Activated T-cell treated with anti-CD3 and anti-CD28 coated beads, Interleukin-2, amount 50 U/mL, for 72 hours (primary cell): ENCODE results near the gene ADK. TPM values are rescaled to one million over a fixed set of nuclear protein-coding genes. Genes with fewer than 3 reads are reported as not detected.
"Not testable (repeated sequence)": the region's sequence is repeated elsewhere in the genome, so short reads cannot be mapped to it uniquely, and the experiment has no call there.

Experiments used
- ATAC-seq, 2 donors: fragments of 150-1000 bp; cut with Tn5 transposase; replicated peaks in 1 of 2; 2 replicates each; pipeline ENCODE4 v1.10.0; 2021; ENCODE audit warnings: moderate library complexity in 2 of 2, mild to moderate bottlenecking in 1 of 2
- DNase-seq, 2 donors: peaks; one replicate each; pipeline ENCODE4 v3.0.0; 2021 to 2022; ENCODE audit warnings: mixed read lengths in 1 of 2
- H3K27ac Mint-ChIP-seq: one replicate; pipeline ENCODE4 v1.8.0; 2022; ENCODE audit warnings: mild to moderate bottlenecking, moderate library complexity, mixed read lengths
- H3K27me3 Mint-ChIP-seq: one replicate; pipeline ENCODE4 v1.8.0; 2022; ENCODE audit warnings: low read depth, mixed read lengths
- H3K36me3 Mint-ChIP-seq, 2 donors: one replicate each; pipeline ENCODE4 v1.8.0; 2022; ENCODE audit warnings: mixed read lengths in 2 of 2, mild to moderate bottlenecking in 1 of 2; ENCODE audit not compliant: insufficient read depth in 2 of 2
- H3K4me1 Mint-ChIP-seq: one replicate; pipeline ENCODE4 v1.8.0; 2022; ENCODE audit warnings: low read depth, mixed read lengths
- H3K4me3 Mint-ChIP-seq, 2 donors: one replicate each; pipeline ENCODE4 v1.8.0; 2022; ENCODE audit warnings: mild to moderate bottlenecking in 2 of 2, mixed read lengths in 2 of 2, moderate library complexity in 2 of 2
- H3K9me3 Mint-ChIP-seq, 2 donors: one replicate each; pipeline ENCODE4 v1.8.0; 2022; ENCODE audit warnings: mixed read lengths in 2 of 2
- total RNA-seq, 2 donors: library from RNA; stranded (reverse); gene quantifications; one replicate each; pipeline ENCODE4 v1.2.3, GENCODE V29; 2022

ADK gene
- total RNA-seq, 2 donors from 2014 or later: 56.2 to 60.0 TPM

- not testable (repeated sequence) for H3K9me3 Mint-ChIP-seq, ATAC-seq, H3K27ac Mint-ChIP-seq, H3K4me1 Mint-ChIP-seq, H3K4me3 Mint-ChIP-seq, DNase-seq, H3K27me3 Mint-ChIP-seq
- H3K36me3 Mint-ChIP-seq: peaks cover 11 to 35% of the 10 kb centered on the region in 2 donors
Measured at GRCh38 chr10:74573497-74573896, 422.5 kb downstream of the ADK start.

GRCh38 chr10:74575191-74575720 lies 424.2 kb downstream of the ADK start:
- no peak overlapping the region for H3K27ac Mint-ChIP-seq
- no peak overlapping the region for H3K4me3 Mint-ChIP-seq
- ATAC-seq (no peak), DNase-seq (no peak)
- H3K4me1 Mint-ChIP-seq: peaks cover 7% of the 10 kb centered on the region
- peaks cover 9 to 31% of the 10 kb centered on the region in 2 donors for H3K36me3 Mint-ChIP-seq
- no peaks in the 10 kb centered on the region for H3K27me3 Mint-ChIP-seq
- H3K9me3 Mint-ChIP-seq: peaks cover 2 to 5% of the 10 kb centered on the region in 2 donors

- peak overlapping the region; percentile 83 for H3K27ac Mint-ChIP-seq
- H3K4me1 Mint-ChIP-seq: peaks cover 7% of the 10 kb centered on the region
- no peak for DNase-seq
- H3K4me3 Mint-ChIP-seq: no peak overlapping the region
- peaks cover 2 to 4% of the 10 kb centered on the region in 2 donors for H3K9me3 Mint-ChIP-seq
- no peak for ATAC-seq
- peaks cover 12 to 35% of the 10 kb centered on the region in 2 donors for H3K36me3 Mint-ChIP-seq
- H3K27me3 Mint-ChIP-seq: no peaks in the 10 kb centered on the region
Measured at GRCh38 chr10:74575912-74576311, 424.9 kb downstream of the ADK start.

- no peak overlapping the region for H3K27ac Mint-ChIP-seq
- DNase-seq (no peak), ATAC-seq (no peak)
- no peaks in the 10 kb centered on the region for H3K27me3 Mint-ChIP-seq
- peaks cover 13% of the 10 kb centered on the region for H3K4me1 Mint-ChIP-seq
- peaks cover 12 to 37% of the 10 kb centered on the region in 2 donors for H3K36me3 Mint-ChIP-seq
- peaks cover 4% of the 10 kb centered on the region in 2 donors for H3K9me3 Mint-ChIP-seq
- no peak overlapping the region for H3K4me3 Mint-ChIP-seq
Measured at GRCh38 chr10:74576586-74576985, 425.6 kb downstream of the ADK start.

GRCh38 chr10:74580438-74580837 lies 429.4 kb downstream of the ADK start:
- H3K27ac Mint-ChIP-seq, H3K27me3 Mint-ChIP-seq, H3K4me3 Mint-ChIP-seq, H3K9me3 Mint-ChIP-seq, ATAC-seq, DNase-seq: not testable (repeated sequence)
- Mint-ChIP-seq H3K4me1 (peaks cover 39% of the 10 kb centered on the region), H3K36me3 (peaks cover 4 to 22% of the 10 kb centered on the region in 2 donors)

- H3K27me3 Mint-ChIP-seq: no peaks in the 10 kb centered on the region
- peaks cover 2 to 3% of the 10 kb centered on the region in 2 donors for H3K9me3 Mint-ChIP-seq
- no peak overlapping the region for H3K4me3 Mint-ChIP-seq
- ATAC-seq (no peak), DNase-seq (no peak)
- H3K4me1 Mint-ChIP-seq: peaks cover 53% of the 10 kb centered on the region
- H3K27ac Mint-ChIP-seq: no peak overlapping the region
- peaks cover 3 to 18% of the 10 kb centered on the region in 2 donors for H3K36me3 Mint-ChIP-seq
Measured at GRCh38 chr10:74582566-74582965, 431.5 kb downstream of the ADK start.

GRCh38 chr10:74585231-74586087 lies 434.4 kb downstream of the ADK start:
- H3K36me3 Mint-ChIP-seq: peaks cover 2 to 13% of the 10 kb centered on the region in 2 donors
- peaks cover 81% of the 10 kb centered on the region for H3K4me1 Mint-ChIP-seq
- H3K4me3 Mint-ChIP-seq: peak overlapping the region; percentile 85 to 89
- no peaks in the 10 kb centered on the region for H3K27me3 Mint-ChIP-seq
- peak; percentile 54 to 70 for DNase-seq
- H3K27ac Mint-ChIP-seq: peak overlapping the region; percentile 96
- ATAC-seq: peak; percentile 77 to 78
- H3K9me3 Mint-ChIP-seq: peaks cover 2% of the 10 kb centered on the region in 2 donors

GRCh38 chr10:74586088-74586585 lies 435.1 kb downstream of the ADK start:
- Mint-ChIP-seq H3K27ac (peak overlapping the region; percentile 96), H3K27me3 (no peaks in the 10 kb centered on the region), H3K4me3 (peak overlapping the region; percentile 85 to 89), H3K4me1 (peaks cover 79% of the 10 kb centered on the region), H3K9me3 (peaks cover 0 to 1% of the 10 kb centered on the region in 2 donors), H3K36me3 (peaks cover 0 to 10% of the 10 kb centered on the region in 2 donors)
- ATAC-seq: peak; percentile 56 to 58
- peak; percentile 51 to 60 for DNase-seq

- Mint-ChIP-seq H3K27me3 (no peaks in the 10 kb centered on the region), H3K4me1 (peaks cover 74% of the 10 kb centered on the region), H3K27ac (peak overlapping the region; percentile 93), H3K4me3 (peak overlapping the region; percentile 42 to 79), H3K9me3 (no peaks in the 10 kb centered on the region), H3K36me3 (peaks cover 0 to 7% of the 10 kb centered on the region in 2 donors)
- no peak for ATAC-seq
- DNase-seq: no peak
Measured at GRCh38 chr10:74587109-74587854, 436.3 kb downstream of the ADK start.

GRCh38 chr10:74589226-74589673 lies 438.2 kb downstream of the ADK start:
- peak overlapping the region; percentile 61 for H3K27ac Mint-ChIP-seq
- no peaks in the 10 kb centered on the region for H3K27me3 Mint-ChIP-seq
- DNase-seq (peak; percentile 79 to 85), ATAC-seq (peak; percentile 66 to 70)
- peak overlapping the region; percentile 44 to 76 for H3K4me3 Mint-ChIP-seq
- H3K36me3 Mint-ChIP-seq: peaks cover 2 to 8% of the 10 kb centered on the region in 2 donors
- no peaks in the 10 kb centered on the region for H3K9me3 Mint-ChIP-seq
- H3K4me1 Mint-ChIP-seq: peaks cover 74% of the 10 kb centered on the region

GRCh38 chr10:74589851-74590250 lies 438.8 kb downstream of the ADK start:
- peaks cover 68% of the 10 kb centered on the region for H3K4me1 Mint-ChIP-seq
- ATAC-seq (no peak), DNase-seq (no peak)
- no peaks in the 10 kb centered on the region for H3K27me3 Mint-ChIP-seq
- H3K27ac Mint-ChIP-seq: peak overlapping the region; percentile 59
- H3K4me3 Mint-ChIP-seq: peak overlapping the region in 1 of 2 donors; percentile 42
- no peaks in the 10 kb centered on the region for H3K9me3 Mint-ChIP-seq
- H3K36me3 Mint-ChIP-seq: peaks cover 2 to 8% of the 10 kb centered on the region in 2 donors

GRCh38 chr10:74593470-74593869 lies 442.4 kb downstream of the ADK start:
- no peaks in the 10 kb centered on the region for H3K27me3 Mint-ChIP-seq
- ATAC-seq: peak; percentile 33 to 39
- H3K36me3 Mint-ChIP-seq: peaks cover 2 to 8% of the 10 kb centered on the region in 2 donors
- no peak for DNase-seq
- no peaks in the 10 kb centered on the region for H3K9me3 Mint-ChIP-seq
- H3K4me3 Mint-ChIP-seq: no peak overlapping the region
- H3K4me1 Mint-ChIP-seq: peaks cover 41% of the 10 kb centered on the region
- no peak overlapping the region for H3K27ac Mint-ChIP-seq
